K562 (cell line): Measurements from ENCODE around the gene TMTC2. TPM values are rescaled to one million over a fixed set of nuclear protein-coding genes. Genes with fewer than 3 reads are reported as not detected.
A peak's percentile ranks its signal among the peaks of the same experiment; 100 is the strongest.

ENCODE experiments used
- ESRRA ChIP-seq: fragments of 450-650 bp; IDR thresholded peaks from 2 replicates; pipeline ENCODE4 v1.6.1; 2014; ENCODE audit warnings: low read depth, mild to moderate bottlenecking, moderate library complexity, borderline replicate concordance
- FUS ChIP-seq: fragments of 200-400 bp; formaldehyde crosslinking; optimal IDR thresholded peaks from 2 replicates; pipeline ENCODE3; 2017; ENCODE audit warnings: low read depth, low read length
- MTA1 ChIP-seq: fragments of 450-650 bp; IDR thresholded peaks from 2 replicates; pipeline ENCODE4 v1.6.1; 2017; ENCODE audit warnings: borderline replicate concordance
- PHF21A ChIP-seq: fragments of 450-650 bp; IDR thresholded peaks from 2 replicates; pipeline ENCODE4 v1.6.1; 2017; ENCODE audit warnings: low read depth, borderline replicate concordance
- TAF7 ChIP-seq: fragments of 450-650 bp; IDR thresholded peaks from 2 replicates; pipeline ENCODE4 v1.6.1; 2016; ENCODE audit warnings: missing genetic modification characterization, missing compliant biosample characterization
- TGIF2 ChIP-seq: sonication (generic); formaldehyde crosslinking; IDR thresholded peaks from 2 replicates; pipeline ENCODE4 v1.8.1; 2022; ENCODE audit warnings: mild to moderate bottlenecking, missing genetic modification reagents, moderate library complexity
- ZBTB17 ChIP-seq: fragments of 450-650 bp; formaldehyde crosslinking; IDR thresholded peaks from 2 replicates; pipeline ENCODE4 v1.4.0; 2020; ENCODE audit warnings: mild to moderate bottlenecking
- ZNF224 ChIP-seq: sonication (generic); formaldehyde crosslinking; IDR thresholded peaks from 2 replicates; pipeline ENCODE4 v1.8.0; 2022; ENCODE audit warnings: mild to moderate bottlenecking, missing genetic modification reagents
- ZNF41 ChIP-seq: fragments of 250-450 bp; sonication (Bioruptor Pico); conservative IDR thresholded peaks from 2 replicates; pipeline ENCODE4 v1.4.0; 2020; ENCODE audit warnings: mild to moderate bottlenecking
- ZNF696 ChIP-seq: fragments of 250-450 bp; sonication (Bioruptor Pico); conservative IDR thresholded peaks from 2 replicates; pipeline ENCODE4 v1.4.0; 2020; ENCODE audit warnings: mild to moderate bottlenecking, moderate library complexity
- ZNF764 ChIP-seq: fragments of 250-450 bp; sonication (Bioruptor Pico); IDR thresholded peaks from 2 replicates; pipeline ENCODE4 v1.4.0; 2020; ENCODE audit warnings: low read depth, mild to moderate bottlenecking, moderate library complexity
- ZNF778 ChIP-seq: fragments of 450-650 bp; formaldehyde crosslinking; IDR thresholded peaks from 2 replicates; pipeline ENCODE4 v1.4.0; 2020; ENCODE audit warnings: mild to moderate bottlenecking, moderate library complexity
- polyA plus RNA-seq, 8 experiments: library from polyadenylated mRNA; depleted of rRNA in 4 of 8; stranded (reverse) in 5 of 8; unstranded in 3 of 8; fragments of >200 nt; fragmentation: Nextera tagmentation in 2 of 8; fragmentation: Illumina TruSeq in 1 of 8; extraction: Ambion mirVana in 2 of 8; extraction: Trizol in 1 of 8; gene quantifications; 2 replicates each; pipeline versions ENCODE4 v1.2.1 to v1.2.3, GENCODE V29; 2011 to 2014; ENCODE audit warnings: inconsistent platforms in 1 of 8, missing spikeins in 1 of 8
- total RNA-seq, 7 experiments: library from RNA; depleted of rRNA in 6 of 7; stranded (reverse); fragments of >200 nt in 6 of 7; fragmentation: Illumina TruSeq in 2 of 7; extraction: Trizol in 2 of 7; gene quantifications; 2 replicates each; pipeline versions ENCODE4 v1.2.1 to v1.2.3, GENCODE V29; 2011 to 2021; ENCODE audit warnings: low replicate concordance in 1 of 7
- TF ChIP-seq, protein P1 (sequence below), 2 experiments: fragments of 450-650 bp; IDR thresholded peaks; 2 replicates each; pipeline ENCODE4 v1.6.1; 2016; ENCODE audit warnings: mild to moderate bottlenecking in 2 of 2, borderline replicate concordance in 1 of 2, low read depth in 1 of 2, moderate library complexity in 1 of 2
- TF ChIP-seq, protein P2 (sequence below): sonication (generic); formaldehyde crosslinking; IDR thresholded peaks from 2 replicates; pipeline ENCODE4 v1.9.0; 2022; ENCODE audit warnings: mild to moderate bottlenecking, missing genetic modification reagents
- TF ChIP-seq, protein P3 (sequence below): sonication (generic); formaldehyde crosslinking; IDR thresholded peaks from 2 replicates; pipeline ENCODE4 v1.8.0; 2023; ENCODE audit warnings: mild to moderate bottlenecking, missing genetic modification reagents

Gene TMTC2
- total and polyA plus RNA-seq, 9 of the 15 experiments (the other 6 are each of a cell fraction or from before 2014, with no cell fraction given) = 0.29 to 1.1 (median 0.55) TPM

DNA sequence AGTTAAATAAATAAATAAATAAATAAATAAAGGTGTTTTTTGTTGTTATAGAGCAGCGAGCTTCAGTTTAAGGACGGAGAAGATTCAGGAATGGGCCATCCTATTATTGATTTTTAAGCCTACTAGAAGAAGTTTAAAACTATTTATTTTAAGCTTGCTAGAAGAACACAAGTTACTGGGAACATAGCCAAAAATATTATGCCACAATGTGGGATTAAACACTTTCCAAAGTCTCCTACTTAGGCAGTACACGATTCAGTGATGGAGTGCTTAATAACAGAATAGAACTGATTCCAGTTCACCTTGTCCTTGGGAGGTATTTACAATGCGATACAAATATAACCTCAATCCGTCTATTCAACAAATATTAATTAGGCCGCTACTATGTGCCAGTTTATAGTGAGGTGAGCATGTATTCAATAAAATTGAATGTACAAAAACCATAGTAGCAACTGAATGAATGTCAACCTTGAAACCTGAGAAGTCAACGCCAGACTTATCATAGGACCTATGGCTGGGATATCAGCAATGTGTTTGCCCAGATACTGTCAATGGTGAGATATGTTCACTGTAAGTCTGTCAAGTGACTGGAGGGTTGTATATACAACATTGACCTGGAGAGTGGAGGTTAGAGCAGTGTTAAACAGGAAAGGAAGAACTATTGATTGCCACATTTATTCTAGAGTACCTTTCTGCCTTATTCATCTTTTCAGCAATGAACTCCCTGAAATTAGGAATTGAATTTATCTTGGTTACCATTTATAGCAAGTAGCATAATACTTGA lies 486.4 kb downstream of the TMTC2 start (continued):
- TF ChIP-seq, protein P1, sequence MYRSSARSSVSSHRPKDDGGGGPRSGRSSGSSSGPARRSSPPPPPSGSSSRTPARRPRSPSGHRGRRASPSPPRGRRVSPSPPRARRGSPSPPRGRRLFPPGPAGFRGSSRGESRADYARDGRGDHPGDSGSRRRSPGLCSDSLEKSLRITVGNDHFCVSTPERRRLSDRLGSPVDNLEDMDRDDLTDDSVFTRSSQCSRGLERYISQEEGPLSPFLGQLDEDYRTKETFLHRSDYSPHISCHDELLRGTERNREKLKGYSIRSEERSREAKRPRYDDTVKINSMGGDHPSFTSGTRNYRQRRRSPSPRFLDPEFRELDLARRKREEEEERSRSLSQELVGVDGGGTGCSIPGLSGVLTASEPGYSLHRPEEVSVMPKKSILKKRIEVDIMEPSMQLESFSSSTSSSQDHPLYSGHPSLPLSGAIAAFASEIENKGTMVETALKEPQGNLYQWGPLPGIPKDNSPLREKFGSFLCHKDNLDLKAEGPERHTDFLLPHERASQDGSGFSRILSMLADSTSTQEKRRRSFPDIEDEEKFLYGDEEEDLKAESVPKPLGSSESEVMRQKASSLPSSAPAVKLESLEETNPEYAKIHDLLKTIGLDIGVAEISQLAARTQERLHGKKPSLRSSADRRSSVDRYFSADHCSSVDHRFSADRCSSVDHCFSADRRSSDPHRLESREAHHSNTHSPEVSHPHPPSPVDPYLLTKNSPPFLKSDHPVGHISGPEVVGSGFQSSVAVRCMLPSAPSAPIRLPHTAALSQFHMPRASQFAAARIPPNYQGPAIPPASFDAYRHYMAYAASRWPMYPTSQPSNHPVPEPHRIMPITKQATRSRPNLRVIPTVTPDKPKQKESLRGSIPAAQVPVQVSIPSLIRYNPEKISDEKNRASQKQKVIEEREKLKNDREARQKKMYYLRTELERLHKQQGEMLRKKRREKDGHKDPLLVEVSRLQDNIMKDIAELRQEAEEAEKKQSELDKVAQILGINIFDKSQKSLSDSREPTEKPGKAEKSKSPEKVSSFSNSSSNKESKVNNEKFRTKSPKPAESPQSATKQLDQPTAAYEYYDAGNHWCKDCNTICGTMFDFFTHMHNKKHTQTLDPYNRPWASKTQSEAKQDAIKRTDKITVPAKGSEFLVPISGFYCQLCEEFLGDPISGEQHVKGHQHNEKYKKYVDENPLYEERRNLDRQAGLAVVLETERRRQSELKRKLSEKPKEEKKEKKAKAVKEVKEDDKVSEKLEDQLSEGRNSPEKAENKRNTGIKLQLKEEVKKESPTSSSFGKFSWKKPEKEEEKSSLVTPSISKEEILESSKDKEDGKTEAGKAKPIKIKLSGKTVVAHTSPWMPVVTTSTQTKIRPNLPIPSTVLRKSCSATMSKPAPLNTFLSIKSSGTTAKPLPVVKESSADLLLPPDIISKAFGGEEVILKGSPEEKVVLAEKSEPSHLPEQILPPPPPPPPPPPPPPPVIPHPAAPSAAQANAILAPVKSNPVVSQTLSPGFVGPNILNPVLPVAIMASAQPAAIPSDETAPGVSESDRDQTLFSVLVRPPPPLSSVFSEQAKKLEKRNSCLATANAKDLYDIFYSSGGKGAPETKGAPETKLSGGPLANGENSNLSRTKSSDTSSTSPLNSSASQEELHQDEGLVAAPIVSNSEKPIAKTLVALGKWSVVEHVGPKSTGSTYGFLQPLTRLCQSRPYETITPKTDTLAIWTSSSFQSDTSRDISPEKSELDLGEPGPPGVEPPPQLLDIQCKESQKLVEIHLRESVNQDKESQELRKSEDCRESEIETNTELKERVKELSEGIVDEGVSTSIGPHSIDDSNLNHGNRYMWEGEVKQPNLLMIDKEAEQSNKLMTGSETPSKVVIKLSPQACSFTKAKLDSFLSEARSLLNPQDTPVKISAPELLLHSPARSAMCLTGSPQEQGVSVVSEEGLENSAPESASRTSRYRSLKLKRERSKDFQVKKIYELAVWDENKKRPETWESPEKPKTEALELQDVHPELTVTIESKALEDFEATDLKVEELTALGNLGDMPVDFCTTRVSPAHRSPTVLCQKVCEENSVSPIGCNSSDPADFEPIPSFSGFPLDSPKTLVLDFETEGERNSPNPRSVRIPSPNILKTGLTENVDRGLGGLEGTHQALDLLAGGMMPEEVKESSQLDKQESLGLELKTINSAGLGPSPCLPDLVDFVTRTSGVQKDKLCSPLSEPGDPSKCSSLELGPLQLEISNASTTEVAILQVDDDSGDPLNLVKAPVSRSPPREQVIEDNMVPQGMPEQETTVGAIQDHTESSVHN (IDR thresholded peaks at IDR 0.05; ENCODE audit: borderline replicate concordance in 1 of 2, low read depth in 1 of 2) = peak in 1 of 2 experiments; percentile 59; a peak in 2 of 4 replicates
- TF ChIP-seq, protein P2, sequence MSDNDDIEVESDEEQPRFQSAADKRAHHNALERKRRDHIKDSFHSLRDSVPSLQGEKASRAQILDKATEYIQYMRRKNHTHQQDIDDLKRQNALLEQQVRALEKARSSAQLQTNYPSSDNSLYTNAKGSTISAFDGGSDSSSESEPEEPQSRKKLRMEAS (CRISPR knock-in tag) = no peak
- TF ChIP-seq PHF21A (no peak), MTA1 (peak; percentile 68; the same call in 1 of the 2 replicates), ZNF778 (CRISPR knock-in tag) (no peak), TGIF2 (CRISPR knock-in tag) (no peak), ZNF224 (no peak), FUS (no peak), ESRRA (peak; percentile 60; the same call in 1 of the 2 replicates), ZNF696 (no peak), ZNF41 (CRISPR knock-in tag) (no peak), TAF7 (no peak), ZNF764 (CRISPR knock-in tag) (no peak), ZBTB17 (CRISPR knock-in tag) (no peak)
- TF ChIP-seq, protein P3, sequence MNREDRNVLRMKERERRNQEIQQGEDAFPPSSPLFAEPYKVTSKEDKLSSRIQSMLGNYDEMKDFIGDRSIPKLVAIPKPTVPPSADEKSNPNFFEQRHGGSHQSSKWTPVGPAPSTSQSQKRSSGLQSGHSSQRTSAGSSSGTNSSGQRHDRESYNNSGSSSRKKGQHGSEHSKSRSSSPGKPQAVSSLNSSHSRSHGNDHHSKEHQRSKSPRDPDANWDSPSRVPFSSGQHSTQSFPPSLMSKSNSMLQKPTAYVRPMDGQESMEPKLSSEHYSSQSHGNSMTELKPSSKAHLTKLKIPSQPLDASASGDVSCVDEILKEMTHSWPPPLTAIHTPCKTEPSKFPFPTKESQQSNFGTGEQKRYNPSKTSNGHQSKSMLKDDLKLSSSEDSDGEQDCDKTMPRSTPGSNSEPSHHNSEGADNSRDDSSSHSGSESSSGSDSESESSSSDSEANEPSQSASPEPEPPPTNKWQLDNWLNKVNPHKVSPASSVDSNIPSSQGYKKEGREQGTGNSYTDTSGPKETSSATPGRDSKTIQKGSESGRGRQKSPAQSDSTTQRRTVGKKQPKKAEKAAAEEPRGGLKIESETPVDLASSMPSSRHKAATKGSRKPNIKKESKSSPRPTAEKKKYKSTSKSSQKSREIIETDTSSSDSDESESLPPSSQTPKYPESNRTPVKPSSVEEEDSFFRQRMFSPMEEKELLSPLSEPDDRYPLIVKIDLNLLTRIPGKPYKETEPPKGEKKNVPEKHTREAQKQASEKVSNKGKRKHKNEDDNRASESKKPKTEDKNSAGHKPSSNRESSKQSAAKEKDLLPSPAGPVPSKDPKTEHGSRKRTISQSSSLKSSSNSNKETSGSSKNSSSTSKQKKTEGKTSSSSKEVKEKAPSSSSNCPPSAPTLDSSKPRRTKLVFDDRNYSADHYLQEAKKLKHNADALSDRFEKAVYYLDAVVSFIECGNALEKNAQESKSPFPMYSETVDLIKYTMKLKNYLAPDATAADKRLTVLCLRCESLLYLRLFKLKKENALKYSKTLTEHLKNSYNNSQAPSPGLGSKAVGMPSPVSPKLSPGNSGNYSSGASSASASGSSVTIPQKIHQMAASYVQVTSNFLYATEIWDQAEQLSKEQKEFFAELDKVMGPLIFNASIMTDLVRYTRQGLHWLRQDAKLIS (CRISPR knock-in tag) = no peak
